GM12864 (cell line): Measurements from ENCODE around the gene E2F4.

ENCODE experiments used
- DNase-seq: peaks from one replicate; pipeline ENCODE4 v3.0.0-alpha.2; 2011; ENCODE audit warnings: low read depth
- H3K4me3 ChIP-seq: 2 replicates; pipeline ENCODE4 v1.5.1; 2011; ENCODE audit warnings: mild to moderate bottlenecking, low read depth, low read length, control low read depth
- TF ChIP-seq, protein P1 (sequence below): IDR thresholded peaks from 2 replicates; pipeline ENCODE4 v1.5.1; 2011; ENCODE audit warnings: low read depth, mild to moderate bottlenecking, moderate library complexity, low read length, control low read depth, inconsistent platforms; ENCODE audit errors: missing control alignments

The E2F4 gene

DNA sequence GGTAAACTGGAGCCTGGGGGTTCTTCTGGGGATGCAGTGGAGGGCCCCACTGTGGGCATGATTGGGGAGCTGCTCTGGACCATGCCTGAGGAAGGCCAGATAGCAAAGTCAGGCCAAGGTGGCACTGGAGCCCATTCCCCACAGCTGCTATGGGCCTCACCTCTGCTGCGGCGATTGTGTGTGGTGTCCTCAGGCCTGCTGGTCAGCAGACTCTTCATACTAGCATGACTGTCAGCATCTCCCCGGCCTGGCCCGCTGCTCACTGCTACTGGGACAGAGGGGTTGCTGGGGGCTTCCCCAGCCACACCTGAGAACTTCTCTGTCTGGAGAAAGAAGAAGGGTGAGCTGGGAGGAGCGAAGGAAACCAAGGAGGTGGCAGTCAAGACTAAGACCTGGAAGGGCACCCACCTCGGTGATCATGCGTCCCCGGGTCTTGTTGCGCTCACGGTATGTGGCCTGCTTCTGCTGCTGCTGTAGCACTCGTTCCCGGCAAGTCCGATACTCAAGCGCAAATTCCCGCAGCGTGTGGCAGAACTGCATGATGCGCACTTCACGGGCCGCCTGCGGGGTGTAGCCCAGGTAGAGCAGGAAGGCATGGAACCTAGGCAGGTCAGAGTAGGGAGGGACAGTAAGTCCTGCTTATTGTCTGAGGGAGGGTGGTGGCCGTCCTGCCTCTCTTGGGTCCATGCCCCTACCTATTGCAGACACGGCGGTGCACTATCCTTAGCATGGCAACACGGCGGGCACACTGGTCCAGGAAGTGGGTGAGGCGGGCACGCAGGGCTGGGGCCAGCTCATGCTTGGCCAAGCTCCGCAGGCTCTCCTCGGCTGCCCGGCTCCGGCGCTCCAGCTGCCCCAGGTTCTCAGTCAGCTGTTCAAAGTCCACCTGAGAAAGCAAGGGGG, 38.2 kb downstream of the E2F4 start:
- TF ChIP-seq, protein P1, sequence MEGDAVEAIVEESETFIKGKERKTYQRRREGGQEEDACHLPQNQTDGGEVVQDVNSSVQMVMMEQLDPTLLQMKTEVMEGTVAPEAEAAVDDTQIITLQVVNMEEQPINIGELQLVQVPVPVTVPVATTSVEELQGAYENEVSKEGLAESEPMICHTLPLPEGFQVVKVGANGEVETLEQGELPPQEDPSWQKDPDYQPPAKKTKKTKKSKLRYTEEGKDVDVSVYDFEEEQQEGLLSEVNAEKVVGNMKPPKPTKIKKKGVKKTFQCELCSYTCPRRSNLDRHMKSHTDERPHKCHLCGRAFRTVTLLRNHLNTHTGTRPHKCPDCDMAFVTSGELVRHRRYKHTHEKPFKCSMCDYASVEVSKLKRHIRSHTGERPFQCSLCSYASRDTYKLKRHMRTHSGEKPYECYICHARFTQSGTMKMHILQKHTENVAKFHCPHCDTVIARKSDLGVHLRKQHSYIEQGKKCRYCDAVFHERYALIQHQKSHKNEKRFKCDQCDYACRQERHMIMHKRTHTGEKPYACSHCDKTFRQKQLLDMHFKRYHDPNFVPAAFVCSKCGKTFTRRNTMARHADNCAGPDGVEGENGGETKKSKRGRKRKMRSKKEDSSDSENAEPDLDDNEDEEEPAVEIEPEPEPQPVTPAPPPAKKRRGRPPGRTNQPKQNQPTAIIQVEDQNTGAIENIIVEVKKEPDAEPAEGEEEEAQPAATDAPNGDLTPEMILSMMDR, result no peak
- no peak overlapping the region for H3K4me3 ChIP-seq
- DNase-seq, result no peak

DNA sequence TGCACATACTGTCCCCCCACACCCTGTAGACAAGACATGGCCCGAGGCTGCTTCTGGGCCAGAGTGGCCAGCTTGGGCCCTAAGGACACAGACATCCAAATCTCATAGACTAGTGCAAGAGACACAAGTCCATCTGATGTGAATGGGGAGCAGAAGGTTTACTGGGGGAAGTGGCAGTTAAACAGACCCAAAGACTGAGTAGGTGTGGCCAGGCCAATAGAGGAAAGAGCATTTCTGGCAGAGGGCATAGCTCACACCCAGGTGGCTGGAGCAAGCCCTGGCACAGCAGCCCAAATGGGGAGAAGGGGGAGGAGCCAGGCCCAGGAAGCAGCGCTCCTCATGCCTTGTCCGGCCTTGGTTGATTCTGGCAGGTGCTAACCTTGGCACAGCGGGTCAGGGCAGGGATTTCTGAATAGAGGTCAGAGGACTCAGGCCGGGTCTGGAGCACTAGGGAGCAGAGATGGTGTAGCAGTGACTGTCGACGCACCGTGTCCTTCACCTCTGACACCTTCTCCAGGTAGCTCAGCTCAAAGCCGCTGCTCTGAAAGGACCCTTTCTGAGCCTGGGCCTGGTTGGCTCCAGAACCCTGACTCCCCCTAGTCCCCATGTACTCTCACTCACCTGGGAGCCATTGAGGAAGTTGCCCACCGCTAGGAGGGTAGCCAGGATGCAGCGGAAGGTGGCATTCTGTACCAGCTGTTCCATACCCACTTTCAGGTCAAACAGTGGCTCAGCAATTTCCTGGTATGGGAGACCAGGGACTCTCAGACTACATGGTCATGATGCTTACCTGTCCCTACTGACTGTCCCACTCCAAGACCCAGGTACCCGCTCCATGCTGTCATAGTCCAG, 39.1 kb downstream of the E2F4 start:
- H3K4me3 ChIP-seq, result no peak overlapping the region
- TF ChIP-seq, protein P1, result no peak
- DNase-seq, result no peak

DNA sequence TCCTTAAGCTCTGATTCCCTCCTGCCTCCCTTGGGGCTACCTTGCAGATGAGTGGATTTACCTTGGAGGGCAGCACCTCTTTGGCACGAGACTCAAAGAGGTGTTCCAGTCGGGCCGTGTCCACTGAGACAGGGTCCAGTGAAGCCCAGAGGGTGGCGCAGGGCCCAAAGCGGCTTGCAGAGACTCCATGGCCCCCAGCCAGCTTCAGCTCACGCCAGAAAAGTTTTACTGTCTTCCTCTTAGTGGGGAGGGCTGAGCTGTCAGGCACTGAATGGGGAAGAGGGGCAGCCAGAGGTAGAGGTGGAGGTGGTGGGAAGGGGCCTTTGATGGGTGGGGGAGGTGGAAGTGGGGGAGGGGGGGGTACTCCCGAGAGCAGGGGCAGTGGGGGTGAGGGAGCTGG, 41.6 kb downstream of the E2F4 start:
- TF ChIP-seq, protein P1, result no peak
- DNase-seq, result no peak
- no peak overlapping the region for H3K4me3 ChIP-seq

DNA sequence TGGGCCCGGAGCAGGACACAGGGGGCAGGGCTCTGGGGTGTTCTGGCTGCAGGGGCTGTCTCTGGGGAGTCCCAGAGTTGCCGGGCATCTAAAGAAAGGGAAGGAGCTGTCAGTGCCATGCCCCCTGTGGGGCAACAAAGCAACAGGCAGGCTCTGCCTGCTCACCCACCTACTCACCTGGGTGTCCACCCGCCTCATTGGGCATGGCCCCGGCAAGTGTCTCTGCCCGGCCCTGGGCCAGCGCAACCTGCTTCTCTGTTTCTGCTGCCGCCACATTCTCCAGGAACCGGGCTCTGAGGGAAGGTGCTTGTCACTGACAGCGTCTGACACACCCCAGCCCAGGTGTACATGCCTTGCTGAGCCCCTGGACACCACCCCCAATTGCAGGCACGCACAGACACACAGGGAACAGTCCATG, 42.2 kb downstream of the E2F4 start:
- no peak overlapping the region for H3K4me3 ChIP-seq
- TF ChIP-seq, protein P1, result no peak
- DNase-seq, result no peak

DNA sequence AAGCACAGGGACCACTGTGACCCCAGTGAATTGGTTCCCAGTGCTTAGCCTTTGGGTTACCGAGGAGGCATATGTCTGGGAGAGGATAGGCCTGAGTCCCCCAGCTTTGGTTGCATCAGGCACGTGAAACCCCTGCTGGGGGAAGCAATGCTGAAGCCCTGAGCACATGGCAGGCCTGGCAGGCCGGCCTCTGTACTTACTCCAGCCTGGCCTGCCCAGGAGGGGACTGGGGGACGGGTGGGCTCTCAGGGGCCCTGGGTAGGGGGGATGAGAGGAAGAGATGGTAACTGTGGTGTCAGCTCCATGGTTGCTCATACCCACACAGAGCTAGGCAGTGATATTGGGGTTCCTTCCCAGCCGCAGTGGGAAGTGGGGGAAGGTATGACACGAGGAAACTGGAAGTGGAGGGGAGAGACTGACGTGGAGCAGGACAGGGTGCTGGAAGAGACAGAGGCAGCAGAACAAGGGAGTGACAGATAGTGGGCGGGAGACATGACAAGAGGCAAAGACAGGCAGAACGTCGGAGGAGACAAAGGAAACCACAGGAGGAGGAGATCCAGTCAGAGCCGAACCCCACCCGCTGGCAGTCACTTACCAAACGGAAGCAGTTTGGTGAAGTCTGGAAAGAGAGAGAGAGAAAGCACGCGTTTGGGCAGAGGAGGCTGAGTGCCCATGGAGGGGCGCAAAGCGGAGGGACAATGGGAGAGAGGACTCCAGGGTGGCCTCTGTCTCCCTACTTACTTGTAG, 44.0 kb downstream of the E2F4 start:
- no peak overlapping the region for H3K4me3 ChIP-seq
- DNase-seq, result no peak
- TF ChIP-seq, protein P1, result no peak

DNA sequence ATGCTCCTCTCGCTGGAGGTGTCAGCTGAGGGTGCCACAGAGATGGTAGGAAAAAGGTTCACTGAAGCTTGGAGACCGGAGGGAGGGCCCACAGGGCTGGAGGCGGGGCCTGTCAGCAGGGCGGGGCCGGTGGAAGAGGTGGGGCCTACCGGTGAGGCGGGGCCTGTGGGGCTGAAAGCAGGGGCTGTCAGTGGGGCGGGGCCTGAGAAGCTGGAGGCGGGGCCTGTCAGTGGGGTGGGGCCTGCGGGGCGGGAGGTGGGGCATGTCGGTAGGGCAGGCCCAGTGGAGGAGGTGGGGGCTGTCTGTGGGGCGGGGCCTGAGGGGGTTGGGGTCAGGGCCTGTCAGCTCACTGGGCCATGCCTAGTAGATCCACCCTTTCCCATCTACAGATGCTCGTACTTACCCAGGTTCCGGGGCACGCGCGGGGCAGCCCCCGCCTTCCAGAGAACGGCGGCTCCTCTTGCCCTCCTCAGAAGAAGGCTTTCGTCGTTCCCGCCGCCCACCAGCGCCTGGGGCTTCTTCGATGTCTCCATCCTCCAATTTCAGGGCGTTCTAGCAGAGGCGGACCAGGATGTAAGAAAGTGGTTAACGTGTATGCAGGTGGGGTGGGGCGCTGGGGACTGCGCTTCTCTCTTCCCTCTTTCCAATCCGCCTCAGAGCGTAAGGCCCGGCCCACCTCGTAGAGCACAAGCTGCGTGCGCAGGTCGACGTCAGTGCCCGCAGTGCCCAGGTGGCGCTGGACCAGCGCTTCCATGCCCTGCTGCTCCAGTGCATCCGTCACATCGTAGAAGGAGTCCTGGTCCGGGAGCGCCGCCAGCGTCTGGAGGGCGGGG, 44.8 kb downstream of the E2F4 start:
- TF ChIP-seq, protein P1, result no peak
- no peak for DNase-seq
- no peak overlapping the region for H3K4me3 ChIP-seq
